Tibial artery (tissue), 4 donors: Measurements from ENCODE around the gene GMFB.

Experiments used
- DNase-seq, 2 donors: peaks; one replicate each; pipeline ENCODE4 v3.0.0-alpha.2; 2019
- H3K27ac ChIP-seq, 2 donors: fragments of 200-600 bp; sonication (generic) in 1 of 2; 1 replicate in 1 of 2; 2 replicates in 1 of 2; pipeline ENCODE4 v1.5.1; 2018 to 2019; ENCODE audit warnings: mild to moderate bottlenecking in 1 of 2
- H3K27me3 ChIP-seq, 2 donors: fragments of 200-600 bp; sonication (generic) in 1 of 2; one replicate each; pipeline versions ENCODE4 v1.5.1 to v1.6.0; 2016 to 2019
- H3K36me3 ChIP-seq, 3 donors: fragments of 200-600 bp; sonication (generic) in 2 of 3; one replicate each; pipeline ENCODE4 v1.5.1; 2016 to 2019; ENCODE audit warnings: mild to moderate bottlenecking in 2 of 3
- H3K4me1 ChIP-seq, 4 donors: fragments of 200-600 bp; sonication (generic) in 2 of 4; 1 replicate in 3 of 4; 2 replicates in 1 of 4; pipeline ENCODE4 v1.5.1; 2016 to 2019
- H3K4me3 ChIP-seq, 2 donors: fragments of 200-600 bp; sonication (generic) in 1 of 2; 1 replicate in 1 of 2; 2 replicates in 1 of 2; pipeline ENCODE4 v1.5.1; 2018 to 2019; ENCODE audit warnings: mild to moderate bottlenecking in 2 of 2
- H3K9me3 ChIP-seq, 3 donors: fragments of 200-600 bp; sonication (generic) in 1 of 3; one replicate each; pipeline ENCODE4 v1.5.1; 2016 to 2019
- intact Hi-C: fragments of 100-400 bp; cut with DNase I; formaldehyde crosslinking; loops from one replicate; pipeline ENCODE4 v1.15.0; 2023; ENCODE audit warnings: low total_unique reads
- TF ChIP-seq, protein P1 (sequence below), 2 experiments: fragments of 200-600 bp in 1 of 2; fragments of 450-650 bp in 1 of 2; IDR thresholded peaks; one replicate each; pipeline ENCODE4 v1.5.1; 2017 to 2019; ENCODE audit warnings: antibody characterized with exemption in 2 of 2, mild to moderate bottlenecking in 1 of 2, moderate library complexity in 1 of 2

The GMFB gene

GRCh38 chr14:54502602-54503001 is 13.8 kb upstream of the GMFB start:
- no peaks in the 10 kb centered on the region for H3K9me3 ChIP-seq
- no peak for DNase-seq
- H3K27me3 ChIP-seq: peaks cover 0 to 3% of the 10 kb centered on the region in 2 donors
- TF ChIP-seq, protein P1, sequence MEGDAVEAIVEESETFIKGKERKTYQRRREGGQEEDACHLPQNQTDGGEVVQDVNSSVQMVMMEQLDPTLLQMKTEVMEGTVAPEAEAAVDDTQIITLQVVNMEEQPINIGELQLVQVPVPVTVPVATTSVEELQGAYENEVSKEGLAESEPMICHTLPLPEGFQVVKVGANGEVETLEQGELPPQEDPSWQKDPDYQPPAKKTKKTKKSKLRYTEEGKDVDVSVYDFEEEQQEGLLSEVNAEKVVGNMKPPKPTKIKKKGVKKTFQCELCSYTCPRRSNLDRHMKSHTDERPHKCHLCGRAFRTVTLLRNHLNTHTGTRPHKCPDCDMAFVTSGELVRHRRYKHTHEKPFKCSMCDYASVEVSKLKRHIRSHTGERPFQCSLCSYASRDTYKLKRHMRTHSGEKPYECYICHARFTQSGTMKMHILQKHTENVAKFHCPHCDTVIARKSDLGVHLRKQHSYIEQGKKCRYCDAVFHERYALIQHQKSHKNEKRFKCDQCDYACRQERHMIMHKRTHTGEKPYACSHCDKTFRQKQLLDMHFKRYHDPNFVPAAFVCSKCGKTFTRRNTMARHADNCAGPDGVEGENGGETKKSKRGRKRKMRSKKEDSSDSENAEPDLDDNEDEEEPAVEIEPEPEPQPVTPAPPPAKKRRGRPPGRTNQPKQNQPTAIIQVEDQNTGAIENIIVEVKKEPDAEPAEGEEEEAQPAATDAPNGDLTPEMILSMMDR (IDR thresholded peaks at IDR 0.05): no peak
- H3K4me1 ChIP-seq: no peaks in the 10 kb centered on the region
- no peaks in the 10 kb centered on the region for H3K36me3 ChIP-seq
- no peak overlapping the region for H3K4me3 ChIP-seq
- intact Hi-C loops: no loop called here
- H3K27ac ChIP-seq: no peak overlapping the region

DNA sequence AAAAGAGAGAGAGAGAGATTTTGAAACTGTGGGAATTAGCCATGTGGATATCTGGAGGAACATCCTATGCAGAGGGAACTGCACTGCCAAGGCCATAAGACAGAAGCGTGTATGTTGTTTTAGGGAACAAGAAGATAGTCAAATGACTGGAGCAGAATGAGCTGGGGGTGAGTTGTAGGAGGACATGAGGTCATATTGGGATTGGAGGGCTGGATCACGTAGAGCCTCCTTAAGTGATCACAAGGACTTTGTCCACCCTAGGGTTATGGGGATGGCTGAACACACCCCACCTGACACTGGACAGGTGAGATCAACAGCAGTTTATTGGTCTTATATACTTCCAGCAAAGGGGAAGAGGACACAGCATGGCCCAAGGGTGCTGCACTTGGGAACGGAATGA is 12.7 kb upstream of the GMFB start:
- Histone ChIP-seq H3K4me3 (no peak overlapping the region), H3K4me1 (no peaks in the 10 kb centered on the region), H3K9me3 (no peaks in the 10 kb centered on the region), H3K36me3 (no peaks in the 10 kb centered on the region), H3K27ac (no peak overlapping the region), H3K27me3 (peaks cover 0 to 3% of the 10 kb centered on the region in 2 donors)
- DNase-seq: no peak
- intact Hi-C loops: no loop called here
- TF ChIP-seq, protein P1 (IDR thresholded peaks at IDR 0.05): no peak

DNA sequence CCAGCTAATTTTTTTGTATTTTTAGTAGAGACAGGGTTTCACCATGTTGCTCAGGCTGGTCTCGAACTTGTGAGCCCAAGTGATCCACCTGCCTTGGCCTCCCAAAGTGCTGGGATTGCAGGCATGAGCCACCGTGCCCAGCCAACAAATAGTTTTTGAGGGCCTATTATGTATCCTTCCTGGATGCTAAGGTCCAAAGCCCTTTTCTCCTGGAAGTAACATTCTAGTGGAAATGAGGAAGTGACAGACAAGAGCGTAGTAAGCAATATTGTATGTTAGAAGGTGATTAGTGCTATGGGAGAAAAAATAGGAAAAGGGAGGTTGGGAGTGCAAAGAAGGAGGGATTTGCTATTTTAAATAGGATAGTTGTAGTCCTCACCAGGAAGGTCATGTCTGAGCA is 12.0 kb upstream of the GMFB start:
- H3K9me3 ChIP-seq: no peaks in the 10 kb centered on the region
- no peak for DNase-seq
- peaks cover 0 to 3% of the 10 kb centered on the region in 2 donors for H3K27me3 ChIP-seq
- H3K36me3 ChIP-seq: no peaks in the 10 kb centered on the region
- H3K4me3 ChIP-seq: no peak overlapping the region
- intact Hi-C loops: no loop called here
- H3K4me1 ChIP-seq: no peaks in the 10 kb centered on the region
- no peak overlapping the region for H3K27ac ChIP-seq
- TF ChIP-seq, protein P1 (IDR thresholded peaks at IDR 0.05): no peak

DNA sequence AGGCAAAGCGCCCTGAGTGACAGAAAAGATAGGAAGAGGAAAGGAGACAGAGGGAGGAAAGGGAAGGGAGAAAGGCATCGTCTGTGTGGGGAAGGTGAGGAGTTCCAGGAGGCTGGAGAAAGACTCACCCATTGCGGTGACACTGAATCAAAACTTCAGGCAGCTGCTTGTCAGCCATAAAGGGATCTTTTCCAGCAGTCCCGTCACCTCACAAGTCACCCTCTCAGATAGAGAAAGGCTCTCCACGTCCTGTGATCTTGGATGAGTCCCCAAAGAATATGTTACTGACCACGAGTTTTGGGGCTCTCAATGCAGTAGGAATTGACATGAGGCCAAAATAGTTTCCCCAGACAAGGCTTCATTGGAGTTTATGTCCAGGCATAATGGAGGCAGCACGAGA is 9.8 kb upstream of the GMFB start:
- H3K27ac ChIP-seq: no peak overlapping the region
- no peak for DNase-seq
- H3K4me1 ChIP-seq: no peaks in the 10 kb centered on the region
- TF ChIP-seq, protein P1 (IDR thresholded peaks at IDR 0.05): no peak
- intact Hi-C loops: no loop called here
- H3K27me3 ChIP-seq: peaks cover 0 to 3% of the 10 kb centered on the region in 2 donors
- no peak overlapping the region for H3K4me3 ChIP-seq
- H3K9me3 ChIP-seq: no peaks in the 10 kb centered on the region
- no peaks in the 10 kb centered on the region for H3K36me3 ChIP-seq

DNA sequence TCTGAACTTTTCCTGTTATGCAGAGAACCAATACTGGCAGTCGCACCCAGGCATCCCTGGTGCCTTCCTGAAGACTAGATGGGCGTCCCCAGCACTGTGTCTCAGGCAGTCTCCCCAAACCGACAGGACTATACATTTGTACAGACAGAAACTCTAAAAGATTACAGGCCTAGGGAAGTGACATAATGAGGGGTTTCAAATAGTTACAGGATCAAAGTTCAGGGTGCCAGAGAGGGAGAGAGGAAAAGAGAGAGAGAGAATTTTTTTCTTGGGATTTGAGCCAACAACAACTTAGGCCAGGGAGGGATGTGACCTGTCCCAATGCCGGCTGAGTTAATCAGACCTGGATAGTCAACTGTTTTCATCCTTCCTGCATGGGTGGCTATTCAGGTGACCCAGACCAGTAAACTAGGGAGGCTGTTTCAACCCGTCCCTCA is 9.3 kb upstream of the GMFB start:
- Histone ChIP-seq H3K36me3 (no peaks in the 10 kb centered on the region), H3K9me3 (no peaks in the 10 kb centered on the region), H3K27me3 (peaks cover 0 to 3% of the 10 kb centered on the region in 2 donors), H3K27ac (no peak overlapping the region), H3K4me1 (no peaks in the 10 kb centered on the region), H3K4me3 (no peak overlapping the region)
- TF ChIP-seq, protein P1 (IDR thresholded peaks at IDR 0.05): no peak
- intact Hi-C loops: no loop called here
- no peak for DNase-seq

- no peak overlapping the region for H3K27ac ChIP-seq
- no peaks in the 10 kb centered on the region for H3K9me3 ChIP-seq
- H3K36me3 ChIP-seq: no peaks in the 10 kb centered on the region
- no peaks in the 10 kb centered on the region for H3K4me1 ChIP-seq
- TF ChIP-seq, protein P1 (IDR thresholded peaks at IDR 0.05): no peak
- H3K4me3 ChIP-seq: no peak overlapping the region
- DNase-seq: no peak
- intact Hi-C loops: no loop called here
- peaks cover 0 to 3% of the 10 kb centered on the region in 2 donors for H3K27me3 ChIP-seq
Measured at GRCh38 chr14:54497224-54497623, 8.4 kb upstream of the GMFB start.
